ENCODE measurements around the gene GRAMD1B.

Gene GRAMD1B

GRCh38 chr11:123584737-123585136, 154.7 kb downstream of the GRAMD1B start:
- no peak for DNase-seq (ENCODE audit: low read depth, low spot score)
- H3K4me3 ChIP-seq (ENCODE audit: low read depth, low read length): no peak overlapping the region
- in situ Hi-C loops (cut with HindIII; ENCODE audit: low sequenced_read_pairs): no loop called here
- no peak for TF ChIP-seq CTCF (IDR thresholded peaks at IDR 0.05; ENCODE audit: low read depth, low read length)

GRCh38 chr11:123585206-123585605, 155.1 kb downstream of the GRAMD1B start:
- in situ Hi-C loops (cut with HindIII; ENCODE audit: low sequenced_read_pairs): no loop called here
- no peak overlapping the region for H3K4me3 ChIP-seq (ENCODE audit: low read depth, low read length)
- DNase-seq (ENCODE audit: low read depth, low spot score): no peak
- no peak for TF ChIP-seq CTCF (IDR thresholded peaks at IDR 0.05; ENCODE audit: low read depth, low read length)

- in situ Hi-C loops (cut with HindIII; ENCODE audit: low sequenced_read_pairs): no loop called here
Measured at GRCh38 chr11:123585706-123586105, 155.6 kb downstream of the GRAMD1B start.

GRCh38 chr11:123586568-123586967, 156.5 kb downstream of the GRAMD1B start:
- TF ChIP-seq CTCF (IDR thresholded peaks at IDR 0.05; ENCODE audit: low read depth, low read length): no peak

More at GRCh38 chr11:123585706-123586105, 155.6 kb downstream of the GRAMD1B start:
- no peak overlapping the region for H3K4me3 ChIP-seq (ENCODE audit: low read depth, low read length)
- TF ChIP-seq CTCF (IDR thresholded peaks at IDR 0.05; ENCODE audit: low read depth, low read length): no peak
- DNase-seq (ENCODE audit: low read depth, low spot score): no peak

GRCh38 chr11:123587044-123587443, 157.0 kb downstream of the GRAMD1B start:
- in situ Hi-C loops (cut with HindIII; ENCODE audit: low sequenced_read_pairs): no loop called here
- H3K4me3 ChIP-seq (ENCODE audit: low read depth, low read length): no peak overlapping the region
- no peak for DNase-seq (ENCODE audit: low read depth, low spot score)
- no peak for TF ChIP-seq CTCF (IDR thresholded peaks at IDR 0.05; ENCODE audit: low read depth, low read length)

More at GRCh38 chr11:123586568-123586967, 156.5 kb downstream of the GRAMD1B start:
- in situ Hi-C loops (cut with HindIII; ENCODE audit: low sequenced_read_pairs): no loop called here
- DNase-seq (ENCODE audit: low read depth, low spot score): no peak
- H3K4me3 ChIP-seq (ENCODE audit: low read depth, low read length): no peak overlapping the region

- no peak for TF ChIP-seq CTCF (IDR thresholded peaks at IDR 0.05; ENCODE audit: low read depth, low read length)
- in situ Hi-C loops (cut with HindIII; ENCODE audit: low sequenced_read_pairs): no loop called here
- H3K4me3 ChIP-seq (ENCODE audit: low read depth, low read length): no peak overlapping the region
- DNase-seq (ENCODE audit: low read depth, low spot score): no peak
Measured at GRCh38 chr11:123587559-123587958, 157.5 kb downstream of the GRAMD1B start.
